ENCODE measurements around the gene PIGU.

PIGU gene

GRCh38 chr20:34511891-34512265 is 165.0 kb downstream of the PIGU start:
- H3K4me3 ChIP-seq (replicated peaks; ENCODE audit: low read depth, low read length), result no peak overlapping the region
- no peak for DNase-seq (ENCODE audit: low read depth)
- TF ChIP-seq, protein P1, sequence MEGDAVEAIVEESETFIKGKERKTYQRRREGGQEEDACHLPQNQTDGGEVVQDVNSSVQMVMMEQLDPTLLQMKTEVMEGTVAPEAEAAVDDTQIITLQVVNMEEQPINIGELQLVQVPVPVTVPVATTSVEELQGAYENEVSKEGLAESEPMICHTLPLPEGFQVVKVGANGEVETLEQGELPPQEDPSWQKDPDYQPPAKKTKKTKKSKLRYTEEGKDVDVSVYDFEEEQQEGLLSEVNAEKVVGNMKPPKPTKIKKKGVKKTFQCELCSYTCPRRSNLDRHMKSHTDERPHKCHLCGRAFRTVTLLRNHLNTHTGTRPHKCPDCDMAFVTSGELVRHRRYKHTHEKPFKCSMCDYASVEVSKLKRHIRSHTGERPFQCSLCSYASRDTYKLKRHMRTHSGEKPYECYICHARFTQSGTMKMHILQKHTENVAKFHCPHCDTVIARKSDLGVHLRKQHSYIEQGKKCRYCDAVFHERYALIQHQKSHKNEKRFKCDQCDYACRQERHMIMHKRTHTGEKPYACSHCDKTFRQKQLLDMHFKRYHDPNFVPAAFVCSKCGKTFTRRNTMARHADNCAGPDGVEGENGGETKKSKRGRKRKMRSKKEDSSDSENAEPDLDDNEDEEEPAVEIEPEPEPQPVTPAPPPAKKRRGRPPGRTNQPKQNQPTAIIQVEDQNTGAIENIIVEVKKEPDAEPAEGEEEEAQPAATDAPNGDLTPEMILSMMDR (IDR thresholded peaks at IDR 0.05; ENCODE audit: low read length, missing control alignments), result no peak

DNA sequence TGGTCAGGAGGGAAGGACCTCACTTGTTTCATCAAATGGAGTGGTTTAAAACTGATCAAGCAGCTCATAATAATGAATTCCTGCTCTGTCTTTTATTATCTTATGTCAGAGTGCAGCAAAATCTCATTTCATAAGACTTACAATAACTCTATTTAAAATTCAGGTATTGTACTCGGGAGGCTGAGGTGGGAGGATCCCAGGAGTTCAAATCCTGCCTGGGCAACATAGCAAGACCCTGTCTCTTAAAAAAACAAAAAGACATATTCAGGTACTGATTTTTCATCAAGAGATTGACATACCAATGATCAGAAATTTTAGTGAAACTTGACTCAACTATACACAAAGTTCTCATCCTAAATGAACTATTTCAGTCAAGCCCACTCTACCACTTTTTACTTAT is 166.3 kb downstream of the PIGU start:
- TF ChIP-seq, protein P1 (IDR thresholded peaks at IDR 0.05; ENCODE audit: low read length, missing control alignments), result no peak
- no peak for DNase-seq (ENCODE audit: low read depth)
- no peak overlapping the region for H3K4me3 ChIP-seq (replicated peaks; ENCODE audit: low read depth, low read length)
